MG63 (cell line): ENCODE results near the gene ZNF682. TPM values are rescaled to one million over a fixed set of nuclear protein-coding genes. Genes with fewer than 3 reads are reported as not detected.
"Not testable (repeated sequence)": the region's sequence is repeated elsewhere in the genome, so short reads cannot be mapped to it uniquely, and the experiment has no call there.

Source experiments
- DNase-seq: peaks from one replicate; pipeline ENCODE4 v3.0.0-alpha.2; 2020
- H3K27me3 ChIP-seq: fragments of 250-450 bp; sonication (Bioruptor Pico); 2 replicates; pipeline ENCODE4 v1.5.1; 2020; ENCODE audit warnings: mild to moderate bottlenecking, moderate library complexity
- H3K36me3 ChIP-seq: fragments of 250-450 bp; sonication (Bioruptor Pico); 2 replicates; pipeline ENCODE4 v1.5.1; 2020; ENCODE audit warnings: mild to moderate bottlenecking, moderate library complexity
- H3K4me3 ChIP-seq: fragments of 250-450 bp; sonication (Bioruptor Pico); 2 replicates; pipeline ENCODE4 v1.5.1; 2020; ENCODE audit warnings: mild to moderate bottlenecking, moderate library complexity
- H3K9me3 ChIP-seq: fragments of 250-450 bp; sonication (Bioruptor Pico); 2 replicates; pipeline ENCODE4 v1.5.1; 2020; ENCODE audit warnings: mild to moderate bottlenecking, moderate library complexity
- total RNA-seq: library from RNA; depleted of rRNA; stranded (reverse); fragments of >200 nt; shearing (Covaris generic); gene quantifications from 2 replicates; pipeline ENCODE4 v1.2.3, GENCODE V29; 2014; ENCODE audit warnings: low replicate concordance; rRNA removed

Gene ZNF682
- total RNA-seq, 1 experiment from 2014 or later, result 1.1 TPM

DNA sequence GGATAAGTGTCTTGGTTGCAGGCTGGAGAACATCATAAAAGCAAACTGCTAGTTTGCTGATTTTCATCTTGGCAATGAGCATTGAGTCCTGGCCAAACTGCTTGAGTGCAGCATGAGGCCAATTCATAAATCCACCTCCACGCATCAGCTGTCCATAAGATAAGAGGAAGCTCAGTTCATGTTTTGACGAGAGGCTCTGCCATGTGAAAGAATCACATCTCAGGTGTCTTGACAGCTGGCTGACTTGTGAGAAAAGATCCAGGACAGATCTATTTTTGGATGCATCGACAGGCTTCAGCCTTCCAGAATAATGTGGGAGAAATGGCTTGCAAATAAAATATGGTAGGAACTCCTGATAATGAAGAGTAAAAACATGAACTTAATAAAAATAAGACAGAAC, 5.4 kb upstream of the ZNF682 start:
- Histone ChIP-seq H3K27me3 (no peaks in the 10 kb centered on the region), H3K4me3 (no peak overlapping the region), H3K9me3 (peaks cover 6% of the 10 kb centered on the region; the same call in 1 of the 2 replicates), H3K36me3 (no peaks in the 10 kb centered on the region)
- no peak for DNase-seq

DNA sequence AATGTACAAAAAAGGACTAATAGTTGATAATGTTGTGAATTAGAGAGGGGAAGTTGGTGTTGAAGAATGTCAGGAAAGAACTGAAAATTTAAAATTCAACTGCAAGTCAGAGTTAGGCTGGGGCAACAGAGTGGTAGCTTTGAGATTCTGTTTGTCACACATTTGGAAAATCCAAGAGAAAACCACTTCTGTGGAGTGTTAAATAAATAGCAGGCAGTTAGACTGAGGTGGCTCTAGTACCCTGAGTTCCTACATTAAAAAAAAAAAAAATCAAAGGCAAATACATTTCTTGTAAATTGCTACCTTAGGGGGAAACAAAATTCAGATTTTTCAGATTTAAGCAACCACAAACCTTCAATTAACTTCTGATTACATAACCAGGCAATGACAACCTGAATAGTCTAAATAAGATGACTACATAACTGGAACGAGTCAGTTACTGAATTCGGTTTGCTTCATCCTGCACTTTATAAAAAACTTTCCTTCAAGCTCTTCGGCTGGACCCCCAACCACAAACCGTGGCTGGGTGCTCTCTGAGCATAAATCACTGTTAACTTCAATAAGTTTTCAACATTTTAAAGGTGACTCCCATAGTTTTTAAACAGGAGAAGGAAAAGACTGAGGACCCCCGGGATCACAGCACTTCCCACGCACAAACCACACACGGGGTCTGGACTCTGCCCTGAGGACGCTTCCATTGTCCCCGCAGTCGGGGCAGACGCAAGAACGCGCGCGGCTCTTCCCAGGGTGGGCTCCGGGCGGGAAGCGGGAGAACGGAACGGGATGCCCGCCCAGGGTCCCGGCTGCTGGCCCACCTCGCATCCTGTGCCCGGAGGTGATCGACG, 725 bp downstream of the ZNF682 start:
- H3K4me3 ChIP-seq, result peak overlapping the region; percentile 83
- peaks cover 26% of the 10 kb centered on the region for H3K36me3 ChIP-seq
- no peak for DNase-seq
- H3K9me3 ChIP-seq, result peaks cover 6% of the 10 kb centered on the region; the same call in 1 of the 2 replicates
- no peaks in the 10 kb centered on the region for H3K27me3 ChIP-seq

DNA sequence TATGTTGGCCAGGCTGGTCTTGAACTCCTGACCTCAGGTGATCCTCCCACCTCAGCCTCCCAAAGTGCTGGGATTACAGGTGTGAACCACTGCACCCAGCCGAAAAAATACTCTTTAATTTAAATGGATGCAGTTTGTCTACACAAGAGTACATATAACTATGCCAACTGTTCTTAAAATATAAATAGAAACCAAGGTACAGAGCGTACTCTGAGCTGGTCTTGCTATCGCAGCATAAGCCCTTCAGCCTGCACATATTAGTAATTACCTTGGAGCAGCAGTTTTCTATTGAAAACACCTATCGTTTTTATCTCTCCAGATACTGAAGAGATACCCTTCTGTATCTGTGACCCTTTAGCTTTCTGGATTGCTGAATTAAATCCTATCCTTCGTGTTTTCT, 3.4 kb downstream of the ZNF682 start:
- Histone ChIP-seq H3K4me3 (no peak overlapping the region), H3K9me3 (peaks cover 6% of the 10 kb centered on the region; the same call in 1 of the 2 replicates), H3K27me3 (no peaks in the 10 kb centered on the region), H3K36me3 (peaks cover 45% of the 10 kb centered on the region)
- DNase-seq, result no peak

DNA sequence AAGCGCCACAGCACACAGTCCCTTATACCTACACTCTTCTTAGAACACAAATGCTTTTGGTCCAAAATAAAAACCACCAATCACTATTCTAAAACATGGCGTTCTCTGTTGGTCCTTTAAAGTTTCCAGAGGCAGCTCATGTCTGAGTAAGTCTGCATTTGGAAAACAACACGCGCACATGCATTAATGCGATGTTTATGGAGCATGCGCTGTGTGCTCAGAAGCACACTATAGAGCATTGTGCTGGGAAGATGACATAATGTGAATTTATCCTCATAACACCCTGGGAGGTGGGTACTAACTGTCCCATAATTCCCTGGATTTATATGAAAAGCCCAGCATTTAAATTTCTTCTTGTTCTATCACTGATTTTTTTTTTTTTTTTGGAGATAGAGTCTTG, 10.7 kb downstream of the ZNF682 start:
- Histone ChIP-seq H3K36me3 (peaks cover 56% of the 10 kb centered on the region), H3K9me3 (peaks cover 5% of the 10 kb centered on the region), H3K27me3 (no peaks in the 10 kb centered on the region), H3K4me3 (no peak overlapping the region)
- DNase-seq, result no peak

DNA sequence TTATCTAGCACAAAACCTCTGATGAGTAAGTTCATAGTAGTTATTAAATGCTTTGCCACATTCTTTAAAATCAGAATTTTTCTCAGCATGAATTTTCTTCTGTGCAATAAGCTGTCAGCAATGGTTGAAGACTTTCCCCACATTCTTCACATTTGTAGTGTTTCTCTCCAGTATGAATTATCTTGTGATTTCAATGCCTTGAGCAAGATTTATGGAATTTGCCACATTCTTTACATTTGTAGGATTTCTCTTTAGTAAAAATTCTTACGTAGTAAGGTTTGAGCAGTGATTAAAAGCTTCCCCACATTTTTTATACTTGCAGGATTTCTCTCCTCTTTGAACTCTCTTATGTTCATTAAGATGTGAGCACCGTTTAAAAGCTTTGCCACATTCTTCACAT, 33.6 kb downstream of the ZNF682 start:
- Histone ChIP-seq H3K36me3 (peaks cover 50% of the 10 kb centered on the region), H3K4me3 (no peak overlapping the region), H3K9me3 (peaks cover 82% of the 10 kb centered on the region), H3K27me3 (no peaks in the 10 kb centered on the region)
- no peak for DNase-seq

DNA sequence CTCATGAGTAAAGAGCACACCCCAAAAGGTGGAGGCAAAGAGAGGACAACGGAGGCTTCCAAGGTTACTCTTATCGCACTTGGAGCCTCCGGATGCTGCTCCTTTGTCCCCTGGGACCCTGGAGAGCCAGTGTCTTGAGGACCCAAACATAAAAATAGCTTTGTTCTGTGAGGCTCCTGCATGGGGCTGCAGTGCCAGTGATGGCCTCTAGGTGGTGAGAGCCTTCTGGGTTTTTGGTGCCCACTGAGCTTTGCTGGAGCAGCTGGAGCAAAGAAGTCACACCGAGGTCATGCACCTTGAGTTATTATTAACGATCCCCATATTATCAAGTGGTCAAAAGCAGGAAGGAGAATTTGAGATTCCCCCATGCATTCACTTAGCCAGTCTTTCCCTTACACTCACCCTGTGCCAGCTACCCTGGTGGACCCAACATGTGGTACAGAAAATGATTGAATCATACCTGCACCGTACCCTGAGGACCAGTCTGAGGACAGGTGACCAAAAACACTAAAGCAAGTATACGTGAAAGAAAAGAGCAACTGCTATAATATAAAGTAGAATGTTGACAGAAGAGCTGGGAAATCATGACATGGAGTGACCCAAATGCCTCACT, 41.5 kb downstream of the ZNF682 start:
- no peaks in the 10 kb centered on the region for H3K36me3 ChIP-seq
- H3K27me3 ChIP-seq, result no peaks in the 10 kb centered on the region
- H3K4me3 ChIP-seq, result no peak overlapping the region
- peak; percentile 11 for DNase-seq
- peaks cover 24% of the 10 kb centered on the region for H3K9me3 ChIP-seq

DNA sequence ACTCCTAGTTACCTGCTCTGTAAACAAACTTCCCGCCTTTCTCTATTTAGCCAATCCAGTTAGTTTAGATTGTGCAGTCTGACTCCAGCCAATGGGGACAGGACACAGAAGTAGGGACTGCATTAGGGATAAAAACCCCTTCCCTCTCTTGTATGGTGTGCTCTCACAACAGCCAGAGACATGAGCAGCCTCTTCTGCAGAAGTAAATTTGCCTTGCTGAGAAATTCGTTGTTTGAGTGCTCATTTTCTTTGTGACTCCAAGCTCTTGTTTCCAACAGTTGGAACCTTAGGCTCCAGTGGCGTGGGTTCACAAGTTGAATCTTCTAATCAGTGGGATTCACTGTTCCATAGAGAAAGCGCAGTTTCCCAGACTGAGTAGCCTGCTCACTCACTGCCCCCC, 72.4 kb downstream of the ZNF682 start:
- no peaks in the 10 kb centered on the region for H3K36me3 ChIP-seq
- DNase-seq, result no peak
- peaks cover 27% of the 10 kb centered on the region for H3K9me3 ChIP-seq
- H3K27me3 ChIP-seq, result no peaks in the 10 kb centered on the region
- no peak overlapping the region for H3K4me3 ChIP-seq

DNA sequence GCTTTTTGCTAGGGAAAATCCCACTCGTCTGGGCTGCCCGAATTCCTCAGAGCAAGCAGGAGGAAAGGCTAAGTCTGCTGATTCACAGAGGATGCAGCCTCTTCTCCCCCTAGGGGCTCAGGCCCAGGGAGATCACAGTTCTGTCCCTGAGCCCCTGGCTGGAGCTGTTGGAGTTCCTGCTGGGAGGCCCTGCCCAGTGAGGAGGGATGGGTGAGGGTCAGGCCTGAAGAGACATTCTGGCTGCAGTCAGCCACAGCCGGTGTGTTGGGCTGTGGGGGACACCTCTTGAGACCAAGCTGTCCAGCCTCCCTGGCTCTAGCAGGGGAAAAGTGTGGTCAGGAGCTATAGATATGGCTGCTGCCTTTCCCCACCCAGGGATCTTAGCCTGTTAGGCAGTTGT, 73.2 kb downstream of the ZNF682 start:
- not testable (repeated sequence) for H3K4me3 ChIP-seq, H3K27me3 ChIP-seq, DNase-seq, H3K36me3 ChIP-seq
- peaks cover 27% of the 10 kb centered on the region for H3K9me3 ChIP-seq

DNA sequence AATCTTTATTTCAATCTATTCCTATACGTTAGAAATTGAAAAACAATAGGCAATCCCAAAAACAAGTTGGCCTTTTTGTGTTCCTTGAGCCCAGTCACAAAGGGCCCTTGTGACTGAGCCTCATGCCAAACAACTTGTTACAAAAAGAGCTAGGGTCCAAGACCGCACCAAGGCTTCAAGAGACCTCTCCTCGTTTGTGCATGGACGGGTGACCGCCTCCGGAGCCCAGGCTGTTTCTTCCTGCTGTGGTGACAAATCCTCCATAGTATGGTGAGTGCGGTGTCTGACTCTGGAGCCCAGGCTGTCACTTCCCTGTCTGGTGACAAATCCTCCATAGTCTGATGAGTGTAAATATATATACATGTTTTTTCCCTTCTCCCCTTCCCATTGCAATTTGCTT, 74.9 kb downstream of the ZNF682 start:
- peaks cover 27% of the 10 kb centered on the region for H3K9me3 ChIP-seq
- H3K36me3 ChIP-seq, result no peaks in the 10 kb centered on the region
- no peak overlapping the region for H3K4me3 ChIP-seq
- no peaks in the 10 kb centered on the region for H3K27me3 ChIP-seq
- DNase-seq, result no peak

DNA sequence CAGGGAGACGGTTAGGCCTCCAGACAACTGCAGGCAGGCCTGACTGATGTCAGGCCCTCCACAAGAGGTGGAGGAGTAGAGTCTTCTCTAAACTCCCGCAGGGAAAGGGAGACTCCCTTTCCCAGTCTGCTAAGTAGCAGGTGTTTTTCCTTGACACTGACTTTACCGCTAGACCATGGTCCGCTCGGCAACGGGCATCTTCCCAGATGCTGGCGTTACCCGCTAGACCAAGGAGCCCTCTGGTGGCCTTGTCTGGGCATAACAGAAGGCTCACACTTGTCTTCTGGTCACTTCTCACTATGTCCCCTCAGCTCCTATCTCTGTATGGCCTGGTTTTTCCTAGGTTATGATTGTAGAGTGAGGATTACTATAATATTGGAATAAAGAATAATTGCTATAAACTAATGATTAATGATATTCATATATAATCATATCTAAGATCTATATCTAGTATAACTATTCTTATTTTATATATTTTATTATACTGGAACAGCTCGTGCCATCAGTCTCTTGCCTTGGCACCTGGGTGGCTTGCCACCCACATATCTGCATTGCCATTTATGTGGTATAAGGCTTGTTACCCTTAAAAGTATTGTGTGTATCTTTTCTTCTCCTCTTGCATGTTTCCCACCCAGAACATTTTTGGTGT, 80.0 kb downstream of the ZNF682 start:
- peaks cover 16% of the 10 kb centered on the region for H3K9me3 ChIP-seq
- peak; percentile 64 for DNase-seq
- not testable (repeated sequence) for H3K36me3 ChIP-seq, H3K27me3 ChIP-seq, H3K4me3 ChIP-seq

DNA sequence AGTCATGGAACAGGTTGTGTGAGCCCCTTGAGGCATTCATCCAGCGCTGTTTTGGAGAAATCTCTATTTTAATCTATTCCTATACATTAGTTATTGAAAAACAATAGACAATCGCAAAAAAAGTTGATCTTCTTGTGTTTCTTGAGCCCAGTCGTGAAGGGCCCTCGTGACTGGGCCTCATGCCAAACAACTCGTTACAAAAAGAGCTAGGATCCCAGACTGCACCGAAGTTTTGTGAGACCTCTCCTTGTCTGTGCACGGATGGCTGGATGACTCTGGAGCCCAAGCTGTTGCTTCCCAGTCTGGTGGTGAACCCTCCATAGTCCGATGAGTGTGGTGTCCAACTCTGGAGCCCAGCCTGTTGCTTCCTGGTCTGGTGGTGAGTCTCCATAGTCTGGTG, 81.5 kb downstream of the ZNF682 start:
- peaks cover 17% of the 10 kb centered on the region for H3K9me3 ChIP-seq
- DNase-seq, H3K27me3 ChIP-seq, H3K4me3 ChIP-seq, H3K36me3 ChIP-seq: not testable (repeated sequence)

DNA sequence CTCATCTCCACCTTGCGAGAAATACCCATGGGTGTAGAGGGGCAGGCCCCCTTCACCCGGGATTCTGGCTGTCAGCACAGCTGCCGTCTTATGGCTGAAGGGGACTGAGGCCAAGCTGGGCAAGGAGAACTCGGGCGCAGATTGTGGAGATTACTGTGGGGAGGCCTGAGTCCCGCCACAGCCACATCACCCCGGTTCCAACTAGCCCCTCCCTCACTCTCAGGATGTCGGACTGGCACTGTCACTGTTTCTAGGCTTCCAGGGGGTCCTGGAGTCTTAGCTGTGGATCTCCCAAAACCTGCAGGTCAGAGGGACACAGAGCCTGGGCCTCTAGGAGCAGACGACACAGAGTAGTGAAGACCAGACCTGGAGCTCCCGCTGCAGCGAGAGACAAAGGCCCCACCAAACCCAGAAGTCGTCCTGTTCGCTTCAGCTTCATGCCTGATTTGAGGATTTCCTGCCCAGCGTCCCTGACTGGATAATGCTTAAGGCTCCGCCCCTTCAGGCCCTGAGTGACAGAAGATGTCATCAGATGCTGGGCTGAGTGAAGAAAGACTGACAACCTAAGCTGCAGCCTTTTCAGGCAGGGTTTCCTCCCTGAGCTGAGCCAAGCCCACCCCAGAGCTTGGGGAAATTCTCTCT, 82.8 kb downstream of the ZNF682 start:
- no peak overlapping the region for H3K4me3 ChIP-seq
- no peak for DNase-seq
- H3K9me3 ChIP-seq, result peaks cover 18% of the 10 kb centered on the region
- H3K36me3 ChIP-seq, result no peaks in the 10 kb centered on the region
- no peaks in the 10 kb centered on the region for H3K27me3 ChIP-seq

DNA sequence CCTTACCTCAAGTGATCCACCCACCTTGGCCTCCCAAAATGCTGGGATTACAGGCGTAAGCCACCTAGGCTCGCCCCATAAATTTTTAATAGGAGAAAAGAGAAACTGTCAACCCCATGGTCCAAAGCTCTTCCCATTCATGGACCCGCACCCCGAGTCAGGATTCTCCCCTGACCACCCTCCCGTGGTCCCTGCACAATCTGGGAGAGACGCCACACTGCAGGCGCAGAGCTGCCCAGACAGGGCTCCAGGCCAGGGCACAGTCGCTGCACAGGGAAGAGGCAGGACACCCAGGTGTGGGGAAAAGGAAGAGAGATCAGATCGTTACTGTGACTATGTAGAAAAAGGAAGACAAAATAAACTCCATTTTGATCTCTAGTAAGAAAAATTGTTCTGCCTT, 84.1 kb downstream of the ZNF682 start:
- Histone ChIP-seq H3K36me3 (no peaks in the 10 kb centered on the region), H3K27me3 (no peaks in the 10 kb centered on the region), H3K9me3 (peaks cover 24% of the 10 kb centered on the region), H3K4me3 (no peak overlapping the region)
- DNase-seq, result no peak

Other genes starting within 250 kb of the ZNF682 start
- gene ZNF506, start 217.8 kb downstream of the ZNF682 start, total RNA-seq, result 1.0 and 9.6 TPM in 2 replicates
- gene ZNF253, start 173.6 kb downstream of the ZNF682 start, total RNA-seq, result 1.1 and 4.3 TPM in 2 replicates
- 2.0 and 8.2 TPM in 2 replicates for gene ZNF93, start 138.6 kb downstream of the ZNF682 start, total RNA-seq
- gene ZNF90, start 38.5 kb upstream of the ZNF682 start, total RNA-seq, result 0.40 and 0.99 TPM in 2 replicates
- 7.7 and 14.7 TPM in 2 replicates for gene ZNF486, start 127.7 kb upstream of the ZNF682 start, total RNA-seq